GM20000 (cell line): ENCODE results near the gene SEPHS2.
A peak's percentile ranks its signal among the peaks of the same experiment; 100 is the strongest.

Experiments
- DNase-seq: peaks from one replicate; pipeline ENCODE4 v3.0.0; 2012; ENCODE audit warnings: low spot score
- CTCF ChIP-seq: IDR thresholded peaks from 2 replicates; pipeline ENCODE4 v1.5.1; 2012; ENCODE audit warnings: mild to moderate bottlenecking, control low read depth; ENCODE audit errors: extremely low read depth, missing control alignments

The SEPHS2 gene

GRCh38 chr16:30421010-30421409 is 24.7 kb downstream of the SEPHS2 start:
- no peak for TF ChIP-seq CTCF
- DNase-seq, result no peak

- no peak for DNase-seq
- no peak for TF ChIP-seq CTCF
These were observed 27.1 kb downstream of the SEPHS2 start for GRCh38 chr16:30418350-30419181.

GRCh38 chr16:30417529-30418349 is 27.9 kb downstream of the SEPHS2 start:
- DNase-seq, result peak; percentile 78
- TF ChIP-seq CTCF, result no peak

GRCh38 chr16:30416624-30417528 is 28.8 kb downstream of the SEPHS2 start:
- DNase-seq, result no peak
- TF ChIP-seq CTCF, result no peak

DNA sequence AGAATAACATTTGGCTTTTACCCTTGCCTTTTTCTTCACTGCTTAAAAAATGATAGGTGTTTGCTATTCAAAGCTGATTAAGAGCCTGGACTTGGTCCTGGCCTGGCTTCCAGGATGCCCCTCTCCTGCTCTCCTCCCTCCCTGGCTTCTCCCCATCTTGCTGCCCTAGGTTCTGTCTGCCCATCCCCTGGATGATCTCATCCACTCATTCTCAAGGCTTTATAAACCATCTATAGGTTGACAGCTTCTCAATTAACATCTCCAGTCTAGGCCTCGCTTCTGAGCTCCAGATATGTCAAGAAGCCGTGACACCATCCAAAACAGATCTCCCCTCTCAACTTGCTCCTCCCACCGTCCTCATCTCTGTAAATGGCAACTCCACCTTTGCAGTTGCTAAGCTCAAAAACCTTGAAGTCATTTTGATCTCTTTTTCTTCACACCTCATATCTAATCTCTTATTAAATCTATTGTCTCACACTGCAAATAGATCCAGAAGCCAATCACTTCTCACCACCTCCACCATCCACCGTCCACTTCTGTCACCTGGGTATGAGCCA is 29.5 kb downstream of the SEPHS2 start:
- no peak for DNase-seq
- no peak for TF ChIP-seq CTCF

- no peak for DNase-seq
- TF ChIP-seq CTCF, result no peak
These were observed 31.5 kb downstream of the SEPHS2 start for GRCh38 chr16:30414159-30414558.
